Stimulated activated naive CD8-positive, alpha-beta T cell treated with anti-CD3 and anti-CD28 coated beads, Interleukin-15, Interleukin-2, amounts not matched to agents 100 ng/mL and 50 ng/mL, for 24 hours (primary cell): ENCODE data around the gene PLEKHH1.

ENCODE experiments used
- H3K27ac Mint-ChIP-seq: one replicate; pipeline ENCODE4 v1.8.0; 2021; ENCODE audit warnings: mild to moderate bottlenecking, mixed read lengths
- H3K27me3 Mint-ChIP-seq: one replicate; pipeline ENCODE4 v1.8.0; 2021; ENCODE audit warnings: mixed read lengths
- H3K36me3 Mint-ChIP-seq: one replicate; pipeline ENCODE4 v1.8.0; 2021; ENCODE audit warnings: low read depth, mixed read lengths
- H3K4me1 Mint-ChIP-seq: one replicate; pipeline ENCODE4 v1.8.0; 2021; ENCODE audit warnings: low read depth, mixed read lengths
- H3K4me3 Mint-ChIP-seq: one replicate; pipeline ENCODE4 v1.8.0; 2021; ENCODE audit warnings: mild to moderate bottlenecking, mixed read lengths
- H3K9me3 Mint-ChIP-seq: one replicate; pipeline ENCODE4 v1.8.0; 2021; ENCODE audit warnings: mixed read lengths

PLEKHH1 gene

GRCh38 chr14:67573228-67574010, 40.3 kb downstream of the PLEKHH1 start:
- Mint-ChIP-seq H3K36me3 (no peaks in the 10 kb centered on the region), H3K27ac (peak overlapping the region; percentile 4), H3K9me3 (no peaks in the 10 kb centered on the region), H3K27me3 (peaks cover 3% of the 10 kb centered on the region), H3K4me3 (no peak overlapping the region), H3K4me1 (no peaks in the 10 kb centered on the region)

GRCh38 chr14:67574156-67574555, 41.1 kb downstream of the PLEKHH1 start:
- H3K27me3 Mint-ChIP-seq, result peaks cover 3% of the 10 kb centered on the region
- no peak overlapping the region for H3K27ac Mint-ChIP-seq
- no peaks in the 10 kb centered on the region for H3K36me3 Mint-ChIP-seq
- no peaks in the 10 kb centered on the region for H3K4me1 Mint-ChIP-seq
- H3K9me3 Mint-ChIP-seq, result no peaks in the 10 kb centered on the region
- H3K4me3 Mint-ChIP-seq, result no peak overlapping the region

DNA sequence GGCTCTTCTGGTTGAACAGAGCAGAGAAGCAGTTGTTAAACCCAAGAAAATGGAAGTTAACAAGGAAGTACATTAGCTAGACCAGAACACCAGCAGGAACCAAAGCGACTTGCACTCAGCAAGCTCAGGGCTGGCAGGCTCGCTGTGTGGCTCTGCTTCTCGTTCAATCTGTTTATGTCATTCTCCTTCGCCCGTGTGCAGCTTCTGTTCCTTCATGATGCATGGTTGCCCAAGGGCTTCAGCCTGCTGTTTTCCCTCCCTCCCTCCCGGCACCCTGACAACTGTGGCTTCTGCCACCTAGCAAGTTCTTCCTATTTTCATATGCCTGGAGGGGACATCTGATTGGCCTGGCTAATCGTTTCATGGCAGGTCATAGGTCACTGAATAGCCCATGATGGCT, 41.7 kb downstream of the PLEKHH1 start:
- Mint-ChIP-seq H3K4me3 (no peak overlapping the region), H3K27ac (no peak overlapping the region), H3K4me1 (no peaks in the 10 kb centered on the region), H3K9me3 (no peaks in the 10 kb centered on the region), H3K36me3 (no peaks in the 10 kb centered on the region), H3K27me3 (peaks cover 3% of the 10 kb centered on the region)

- no peaks in the 10 kb centered on the region for H3K36me3 Mint-ChIP-seq
- H3K27ac Mint-ChIP-seq, result no peak overlapping the region
- H3K4me3 Mint-ChIP-seq, result no peak overlapping the region
- H3K4me1 Mint-ChIP-seq, result no peaks in the 10 kb centered on the region
- H3K27me3 Mint-ChIP-seq, result peaks cover under 1% of the 10 kb centered on the region
- no peaks in the 10 kb centered on the region for H3K9me3 Mint-ChIP-seq
Measured at GRCh38 chr14:67575684-67576083, 42.6 kb downstream of the PLEKHH1 start.

- Mint-ChIP-seq H3K27ac (no peak overlapping the region), H3K4me1 (no peaks in the 10 kb centered on the region), H3K9me3 (no peaks in the 10 kb centered on the region), H3K27me3 (no peaks in the 10 kb centered on the region), H3K36me3 (no peaks in the 10 kb centered on the region), H3K4me3 (no peak overlapping the region)
Measured at GRCh38 chr14:67576216-67576955, 43.3 kb downstream of the PLEKHH1 start.

GRCh38 chr14:67577181-67577808, 44.2 kb downstream of the PLEKHH1 start:
- Mint-ChIP-seq H3K36me3 (no peaks in the 10 kb centered on the region), H3K4me1 (no peaks in the 10 kb centered on the region), H3K4me3 (no peak overlapping the region), H3K9me3 (no peaks in the 10 kb centered on the region), H3K27me3 (no peaks in the 10 kb centered on the region), H3K27ac (no peak overlapping the region)

GRCh38 chr14:67577909-67578749, 45.0 kb downstream of the PLEKHH1 start:
- Mint-ChIP-seq H3K36me3 (no peaks in the 10 kb centered on the region), H3K4me3 (no peak overlapping the region), H3K27ac (no peak overlapping the region), H3K9me3 (no peaks in the 10 kb centered on the region), H3K4me1 (no peaks in the 10 kb centered on the region), H3K27me3 (no peaks in the 10 kb centered on the region)

DNA sequence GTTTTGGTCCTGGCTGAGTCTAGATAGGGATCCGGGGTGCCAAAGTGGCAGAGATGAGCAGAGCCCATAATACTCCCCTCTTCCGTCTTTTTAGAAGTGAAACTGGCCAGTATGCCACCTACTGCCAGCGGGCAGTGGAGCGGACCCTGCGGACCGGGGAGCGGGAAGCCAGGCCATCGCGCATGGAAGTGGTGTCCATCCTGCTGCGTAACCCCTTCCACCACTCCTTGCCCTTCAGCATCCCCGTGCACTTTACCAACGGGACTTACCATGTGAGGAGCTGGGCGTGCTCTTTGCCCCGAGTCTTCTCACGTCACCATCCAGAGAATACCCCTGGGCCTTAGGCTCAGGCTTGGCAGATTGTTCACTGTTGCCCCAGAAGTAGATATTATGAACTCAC, 46.0 kb downstream of the PLEKHH1 start:
- H3K27me3 Mint-ChIP-seq, result no peaks in the 10 kb centered on the region
- H3K27ac Mint-ChIP-seq, result no peak overlapping the region
- H3K4me3 Mint-ChIP-seq, result no peak overlapping the region
- H3K9me3 Mint-ChIP-seq, result no peaks in the 10 kb centered on the region
- no peaks in the 10 kb centered on the region for H3K4me1 Mint-ChIP-seq
- no peaks in the 10 kb centered on the region for H3K36me3 Mint-ChIP-seq

GRCh38 chr14:67579636-67580035, 46.5 kb downstream of the PLEKHH1 start:
- no peaks in the 10 kb centered on the region for H3K9me3 Mint-ChIP-seq
- H3K27me3 Mint-ChIP-seq, result no peaks in the 10 kb centered on the region
- H3K27ac Mint-ChIP-seq, result no peak overlapping the region
- no peaks in the 10 kb centered on the region for H3K36me3 Mint-ChIP-seq
- H3K4me1 Mint-ChIP-seq, result no peaks in the 10 kb centered on the region
- H3K4me3 Mint-ChIP-seq, result no peak overlapping the region

- Mint-ChIP-seq H3K4me3 (no peak overlapping the region), H3K9me3 (no peaks in the 10 kb centered on the region), H3K4me1 (no peaks in the 10 kb centered on the region), H3K27me3 (no peaks in the 10 kb centered on the region), H3K36me3 (no peaks in the 10 kb centered on the region), H3K27ac (no peak overlapping the region)
Measured at GRCh38 chr14:67580336-67581171, 47.5 kb downstream of the PLEKHH1 start.

DNA sequence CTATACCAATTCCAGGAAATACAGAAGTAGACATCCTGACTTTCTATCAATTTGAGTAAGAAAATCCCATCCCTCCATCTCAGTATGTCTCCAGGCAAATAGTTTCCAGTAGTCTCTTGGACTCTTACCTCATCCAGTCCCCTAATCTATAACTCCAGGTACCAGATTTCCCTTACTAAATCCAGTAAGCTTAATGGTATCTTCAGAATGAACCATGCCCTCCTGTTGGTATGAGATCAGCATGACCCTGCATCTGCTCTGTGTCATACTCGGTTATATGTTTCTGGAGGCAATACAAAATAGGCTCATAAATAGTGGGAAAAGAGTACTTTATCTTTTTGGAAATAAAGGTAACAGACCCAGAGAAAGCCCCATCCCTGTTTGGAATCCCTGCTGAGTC, 48.6 kb downstream of the PLEKHH1 start:
- Mint-ChIP-seq H3K27ac (no peak overlapping the region), H3K9me3 (no peaks in the 10 kb centered on the region), H3K27me3 (no peaks in the 10 kb centered on the region), H3K4me3 (no peak overlapping the region), H3K4me1 (no peaks in the 10 kb centered on the region), H3K36me3 (no peaks in the 10 kb centered on the region)

DNA sequence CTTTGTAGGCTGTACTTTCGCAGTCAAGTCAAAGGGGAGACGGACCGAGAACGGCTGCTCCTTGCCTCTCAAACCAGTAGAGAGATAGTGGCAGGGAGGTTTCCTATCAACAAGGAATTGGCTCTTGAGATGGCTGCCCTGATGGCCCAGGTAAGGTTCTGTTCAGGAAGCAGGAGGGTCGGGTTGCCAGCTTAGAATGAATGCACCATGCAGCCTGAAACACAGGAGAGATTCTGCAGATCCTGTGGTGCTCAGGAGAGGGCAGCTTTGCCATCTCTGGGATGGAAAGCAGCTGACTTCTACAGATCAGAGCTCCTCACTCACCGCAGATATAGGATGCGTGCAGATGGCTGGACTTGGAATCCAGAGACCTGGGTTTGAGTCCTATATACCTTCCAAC, 49.0 kb downstream of the PLEKHH1 start:
- no peak overlapping the region for H3K4me3 Mint-ChIP-seq
- no peaks in the 10 kb centered on the region for H3K9me3 Mint-ChIP-seq
- no peaks in the 10 kb centered on the region for H3K4me1 Mint-ChIP-seq
- H3K27me3 Mint-ChIP-seq, result no peaks in the 10 kb centered on the region
- no peaks in the 10 kb centered on the region for H3K36me3 Mint-ChIP-seq
- no peak overlapping the region for H3K27ac Mint-ChIP-seq

DNA sequence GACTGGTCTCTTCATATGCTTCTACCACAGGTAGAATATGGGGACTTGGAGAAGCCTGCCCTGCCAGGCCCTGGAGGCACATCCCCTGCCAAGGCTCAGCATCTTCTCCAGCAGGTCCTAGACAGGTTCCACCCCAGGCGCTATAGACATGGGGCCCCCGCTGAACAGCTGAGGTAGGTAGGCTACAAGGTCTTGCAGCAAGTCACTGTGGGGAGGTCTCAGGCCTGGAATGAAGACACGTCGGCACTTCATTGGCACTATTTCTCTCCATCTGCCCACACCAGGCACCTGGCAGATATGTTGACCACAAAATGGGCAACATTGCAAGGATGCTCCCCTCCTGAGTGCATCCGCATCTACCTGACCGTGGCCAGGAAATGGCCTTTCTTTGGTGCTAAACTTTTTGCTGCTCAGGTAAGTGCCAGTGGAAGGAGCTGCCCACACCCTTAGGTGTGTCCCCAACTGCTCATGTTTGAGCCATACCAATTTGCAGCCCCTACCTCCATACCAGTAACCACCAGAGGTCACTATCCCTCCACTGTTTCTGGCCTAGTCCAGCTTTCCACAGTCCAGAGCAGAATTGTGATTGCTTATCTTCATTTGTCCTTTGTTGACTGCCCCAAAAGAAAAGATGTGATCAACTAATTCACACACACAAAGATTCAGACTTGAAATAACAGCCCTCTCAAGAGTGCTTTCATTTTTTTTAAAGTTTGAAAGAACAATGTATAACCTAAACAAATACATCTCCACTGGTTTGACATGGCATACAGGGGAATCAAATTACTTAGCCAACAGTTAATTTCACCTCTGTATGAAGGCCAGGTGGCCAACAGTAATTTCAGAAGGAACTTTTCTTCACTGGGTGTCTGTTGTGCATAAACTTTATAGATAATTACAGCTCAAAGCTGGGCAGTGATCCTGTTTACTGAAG, 50.9 kb downstream of the PLEKHH1 start:
- Mint-ChIP-seq H3K27ac (no peak overlapping the region), H3K9me3 (no peaks in the 10 kb centered on the region), H3K36me3 (peaks cover 8% of the 10 kb centered on the region), H3K4me1 (no peaks in the 10 kb centered on the region), H3K27me3 (no peaks in the 10 kb centered on the region), H3K4me3 (no peak overlapping the region)
